ENCODE data around the gene SLC66A3. TPM values are rescaled to one million over a fixed set of nuclear protein-coding genes. Genes with fewer than 3 reads are reported as not detected.

The SLC66A3 gene
- total RNA-seq, 1 donor from 2014 or later, result 14.2 TPM

- Histone ChIP-seq H3K27me3 (ENCODE audit: control insufficient read depth, insufficient read depth, low read length) (peaks cover 11% of the 10 kb centered on the region), H3K4me3 (ENCODE audit: low read depth, low read length) (no peak overlapping the region), H3K36me3 (ENCODE audit: control insufficient read depth, insufficient read depth, low read length) (no peaks in the 10 kb centered on the region)
- TF ChIP-seq, protein P1, sequence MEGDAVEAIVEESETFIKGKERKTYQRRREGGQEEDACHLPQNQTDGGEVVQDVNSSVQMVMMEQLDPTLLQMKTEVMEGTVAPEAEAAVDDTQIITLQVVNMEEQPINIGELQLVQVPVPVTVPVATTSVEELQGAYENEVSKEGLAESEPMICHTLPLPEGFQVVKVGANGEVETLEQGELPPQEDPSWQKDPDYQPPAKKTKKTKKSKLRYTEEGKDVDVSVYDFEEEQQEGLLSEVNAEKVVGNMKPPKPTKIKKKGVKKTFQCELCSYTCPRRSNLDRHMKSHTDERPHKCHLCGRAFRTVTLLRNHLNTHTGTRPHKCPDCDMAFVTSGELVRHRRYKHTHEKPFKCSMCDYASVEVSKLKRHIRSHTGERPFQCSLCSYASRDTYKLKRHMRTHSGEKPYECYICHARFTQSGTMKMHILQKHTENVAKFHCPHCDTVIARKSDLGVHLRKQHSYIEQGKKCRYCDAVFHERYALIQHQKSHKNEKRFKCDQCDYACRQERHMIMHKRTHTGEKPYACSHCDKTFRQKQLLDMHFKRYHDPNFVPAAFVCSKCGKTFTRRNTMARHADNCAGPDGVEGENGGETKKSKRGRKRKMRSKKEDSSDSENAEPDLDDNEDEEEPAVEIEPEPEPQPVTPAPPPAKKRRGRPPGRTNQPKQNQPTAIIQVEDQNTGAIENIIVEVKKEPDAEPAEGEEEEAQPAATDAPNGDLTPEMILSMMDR (IDR thresholded peaks at IDR 0.05; ENCODE audit: insufficient read depth, low read length, poor library complexity, severe bottlenecking), result peak; percentile 0
- DNase-seq (ENCODE audit: low read depth), result no peak
These were observed 23.1 kb upstream of the SLC66A3 start for GRCh38 chr2:11132036-11132671.

GRCh38 chr2:11133238-11133935 lies 21.9 kb upstream of the SLC66A3 start:
- DNase-seq (ENCODE audit: low read depth), result no peak
- H3K27me3 ChIP-seq (ENCODE audit: control insufficient read depth, insufficient read depth, low read length), result peaks cover 11% of the 10 kb centered on the region
- TF ChIP-seq, protein P1 (IDR thresholded peaks at IDR 0.05; ENCODE audit: insufficient read depth, low read length, poor library complexity, severe bottlenecking), result peak; percentile 5
- no peaks in the 10 kb centered on the region for H3K36me3 ChIP-seq (ENCODE audit: control insufficient read depth, insufficient read depth, low read length)
- H3K4me3 ChIP-seq (ENCODE audit: low read depth, low read length), result peak overlapping the region; percentile 44

DNA sequence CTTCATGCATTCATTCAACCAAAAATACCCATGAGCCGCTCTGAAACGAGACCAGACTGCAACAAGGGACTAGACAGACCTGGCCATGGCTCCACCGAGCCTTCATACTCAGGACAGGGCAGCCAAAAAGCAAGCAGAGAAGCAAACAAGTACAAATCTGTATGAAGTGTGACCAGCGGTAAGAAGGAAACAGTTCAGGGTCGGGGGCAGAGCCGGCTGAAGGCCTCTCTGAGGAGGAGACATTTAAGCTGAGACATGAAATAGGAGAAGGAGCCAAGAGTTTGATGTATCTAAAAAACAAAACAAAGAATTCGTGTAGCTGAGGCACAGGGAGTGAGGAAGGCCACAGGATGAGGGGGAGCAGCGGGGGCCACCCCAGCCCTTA lies 21.3 kb upstream of the SLC66A3 start:
- Histone ChIP-seq H3K27me3 (ENCODE audit: control insufficient read depth, insufficient read depth, low read length) (peaks cover 11% of the 10 kb centered on the region), H3K4me3 (ENCODE audit: low read depth, low read length) (no peak overlapping the region), H3K36me3 (ENCODE audit: control insufficient read depth, insufficient read depth, low read length) (no peaks in the 10 kb centered on the region)
- DNase-seq (ENCODE audit: low read depth), result no peak
- TF ChIP-seq, protein P1 (IDR thresholded peaks at IDR 0.05; ENCODE audit: insufficient read depth, low read length, poor library complexity, severe bottlenecking), result no peak

GRCh38 chr2:11134349-11134748 lies 20.9 kb upstream of the SLC66A3 start:
- no peak for DNase-seq (ENCODE audit: low read depth)
- no peak overlapping the region for H3K4me3 ChIP-seq (ENCODE audit: low read depth, low read length)
- TF ChIP-seq, protein P1 (IDR thresholded peaks at IDR 0.05; ENCODE audit: insufficient read depth, low read length, poor library complexity, severe bottlenecking), result no peak
- H3K27me3 ChIP-seq (ENCODE audit: control insufficient read depth, insufficient read depth, low read length), result peaks cover 11% of the 10 kb centered on the region
- H3K36me3 ChIP-seq (ENCODE audit: control insufficient read depth, insufficient read depth, low read length), result no peaks in the 10 kb centered on the region

DNA sequence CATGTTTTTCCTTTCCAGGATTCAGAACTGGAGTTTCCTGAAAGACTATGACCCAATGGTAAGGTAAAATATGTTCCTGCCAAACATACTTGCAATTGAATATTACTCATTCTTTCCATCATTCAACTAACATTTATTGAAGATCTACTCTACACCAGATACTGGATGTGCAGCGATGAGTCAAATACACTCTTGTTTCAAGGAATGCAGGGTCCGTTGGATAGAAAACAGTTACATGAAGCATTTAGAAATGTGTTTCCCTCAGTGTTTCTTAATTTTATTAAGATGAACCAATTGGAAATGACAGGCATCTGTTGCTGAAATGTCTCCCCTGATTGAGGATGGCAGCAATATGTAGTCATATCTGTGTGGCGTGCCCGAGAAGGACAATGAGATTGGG lies 14.8 kb upstream of the SLC66A3 start:
- H3K36me3 ChIP-seq (ENCODE audit: control insufficient read depth, insufficient read depth, low read length), result no peaks in the 10 kb centered on the region
- H3K4me3 ChIP-seq (ENCODE audit: low read depth, low read length), result no peak overlapping the region
- peaks cover 5% of the 10 kb centered on the region for H3K27me3 ChIP-seq (ENCODE audit: control insufficient read depth, insufficient read depth, low read length)
- TF ChIP-seq, protein P1 (IDR thresholded peaks at IDR 0.05; ENCODE audit: insufficient read depth, low read length, poor library complexity, severe bottlenecking), result no peak
- DNase-seq (ENCODE audit: low read depth), result no peak

Data from kidney epithelial cell (primary cell).